Middle frontal gyrus (tissue), 1 donor: ENCODE measurements around the gene CACNA1B.
"Not testable (repeated sequence)": the region's sequence is repeated elsewhere in the genome, so short reads cannot be mapped to it uniquely, and the experiment has no call there.

Experiments
- DNase-seq: peaks from one replicate; pipeline ENCODE4 v3.0.0-alpha.2; 2015; ENCODE audit warnings: low spot score; ENCODE audit errors: extremely low spot score

CACNA1B gene

GRCh38 chr9:138069731-138070456, 192.3 kb downstream of the CACNA1B start:
- no peak for DNase-seq

GRCh38 chr9:138070815-138071214, 193.2 kb downstream of the CACNA1B start:
- no peak for DNase-seq

- DNase-seq = no peak
Observed at GRCh38 chr9:138071292-138071691, 193.7 kb downstream of the CACNA1B start.

GRCh38 chr9:138071731-138072130, 194.1 kb downstream of the CACNA1B start:
- no peak for DNase-seq

GRCh38 chr9:138072161-138072842, 194.7 kb downstream of the CACNA1B start:
- no peak for DNase-seq

GRCh38 chr9:138072897-138073296, 195.3 kb downstream of the CACNA1B start:
- no peak for DNase-seq

- DNase-seq = no peak
Observed at GRCh38 chr9:138073408-138073807, 195.8 kb downstream of the CACNA1B start.

GRCh38 chr9:138073808-138074207, 196.2 kb downstream of the CACNA1B start:
- DNase-seq = no peak

- DNase-seq = no peak
Observed at GRCh38 chr9:138074516-138074915, 196.9 kb downstream of the CACNA1B start.

GRCh38 chr9:138075496-138075895, 197.9 kb downstream of the CACNA1B start:
- DNase-seq = no peak

GRCh38 chr9:138075961-138076649, 198.5 kb downstream of the CACNA1B start:
- no peak for DNase-seq

- no peak for DNase-seq
Observed at GRCh38 chr9:138076650-138077009, 199.0 kb downstream of the CACNA1B start.

- DNase-seq = no peak
Observed at GRCh38 chr9:138077126-138077525, 199.5 kb downstream of the CACNA1B start.

GRCh38 chr9:138077898-138078540, 200.4 kb downstream of the CACNA1B start:
- no peak for DNase-seq

GRCh38 chr9:138078846-138079245, 201.3 kb downstream of the CACNA1B start:
- DNase-seq = no peak

- DNase-seq = no peak
Observed at GRCh38 chr9:138080979-138081378, 203.4 kb downstream of the CACNA1B start.

- DNase-seq = no peak
Observed at GRCh38 chr9:138082918-138083636, 205.5 kb downstream of the CACNA1B start.

- no peak for DNase-seq
Observed at GRCh38 chr9:138083873-138084272, 206.3 kb downstream of the CACNA1B start.

- no peak for DNase-seq
Observed at GRCh38 chr9:138085568-138085967, 208.0 kb downstream of the CACNA1B start.

- DNase-seq = not testable (repeated sequence)
Observed at GRCh38 chr9:138092057-138092456, 214.5 kb downstream of the CACNA1B start.

GRCh38 chr9:138094028-138094427, 216.4 kb downstream of the CACNA1B start:
- DNase-seq = no peak
